ENCODE results near the gene BCL7A. TPM values are rescaled to one million over a fixed set of nuclear protein-coding genes. Genes with fewer than 3 reads are reported as not detected.

BCL7A gene
- total RNA-seq, 1 experiment from 2014 or later, result 18.2 TPM

DNA sequence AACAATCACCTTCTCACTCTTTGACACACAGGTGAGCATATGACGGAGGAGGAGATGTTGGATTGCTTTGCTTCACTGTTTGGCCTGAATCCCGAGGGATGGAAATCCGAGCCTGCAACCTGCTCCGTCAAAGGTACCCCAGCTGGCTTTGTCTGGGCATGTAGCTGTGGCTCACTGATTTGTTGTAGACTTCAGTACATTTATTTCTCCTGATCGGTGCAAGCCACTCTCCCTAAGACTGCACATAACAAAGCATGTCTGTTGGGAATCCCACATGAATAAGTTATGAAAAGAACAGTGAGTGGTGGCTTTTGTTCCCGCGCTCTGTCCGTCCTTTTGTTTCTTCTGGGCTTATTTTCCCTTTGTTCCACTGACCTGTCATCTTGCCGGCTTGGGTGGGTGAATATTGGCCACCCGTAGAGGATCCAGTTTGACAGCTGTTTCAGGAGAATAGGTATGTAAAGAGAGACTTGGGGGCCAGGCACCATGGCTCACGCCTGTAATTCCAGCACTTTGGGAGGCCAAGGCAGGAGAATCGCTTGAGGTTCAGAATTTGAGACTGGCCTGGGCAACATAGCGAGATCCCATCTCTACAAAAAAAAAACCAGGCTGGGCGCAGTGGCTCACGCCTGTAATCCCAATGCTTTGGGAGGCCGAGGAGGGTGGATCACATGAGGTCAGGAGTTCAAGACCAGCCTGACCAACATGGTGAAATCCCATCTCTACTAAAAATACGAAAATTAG lies 20.0 kb upstream of the BCL7A start:
- Histone ChIP-seq H3K9me3 (ENCODE audit: control insufficient read depth, low read depth, low read length) (no peaks in the 10 kb centered on the region), H3K4me2 (ENCODE audit: insufficient read depth, insufficient read length, low read length) (no peak overlapping the region), H3T11ph (ENCODE audit: low read length) (no peak overlapping the region), H3K4ac (ENCODE audit: low read depth, low read length) (no peak overlapping the region), H2BK20ac (ENCODE audit: low read depth, low read length, poor library complexity, severe bottlenecking) (no peak overlapping the region), H3K18ac (ENCODE audit: insufficient read length, low read depth, low read length) (no peak overlapping the region), H3K79me1 (ENCODE audit: insufficient read depth, low read depth, low read length, poor library complexity, severe bottlenecking) (no peaks in the 10 kb centered on the region), H4K8ac (replicated peaks; ENCODE audit: insufficient read length, low read depth, low read length) (no peak overlapping the region), H3K14ac (ENCODE audit: insufficient read depth, low read length) (no peak overlapping the region), H3K9ac (ENCODE audit: extremely low read depth, insufficient read length, low read length) (no peak overlapping the region), H4K91ac (ENCODE audit: insufficient read length, low read depth, low read length) (no peak overlapping the region), H2BK12ac (ENCODE audit: insufficient read length, low read depth, low read length) (no peak overlapping the region), H2AFZ (ENCODE audit: low read length) (no peak overlapping the region), H3K27me3 (ENCODE audit: insufficient read depth, low read length) (no peaks in the 10 kb centered on the region), H2AK5ac (ENCODE audit: insufficient read length, low read length) (no peak overlapping the region), H3K27ac (ENCODE audit: insufficient read length, low read depth, low read length) (no peak overlapping the region), H2BK15ac (ENCODE audit: low read depth, low read length) (no peak overlapping the region), H2BK5ac (ENCODE audit: insufficient read length, low read length) (no peak overlapping the region), H3K56ac (ENCODE audit: insufficient read length, low read depth, low read length) (no peak overlapping the region), H4K20me1 (ENCODE audit: control insufficient read depth, insufficient read depth, insufficient read length) (no peaks in the 10 kb centered on the region), H3K23ac (ENCODE audit: insufficient read length, low read depth, low read length) (no peak overlapping the region), H3K4me1 (ENCODE audit: insufficient read depth, low read length) (no peaks in the 10 kb centered on the region), H2BK120ac (ENCODE audit: low read depth, low read length, poor library complexity, severe bottlenecking) (no peak overlapping the region), H4K5ac (ENCODE audit: insufficient read length, low read depth, low read length) (no peak overlapping the region), H3K79me2 (ENCODE audit: insufficient read depth, low read length) (no peaks in the 10 kb centered on the region), H3K23me2 (ENCODE audit: insufficient read length, low read depth, low read length, poor library complexity, severe bottlenecking) (no peaks in the 10 kb centered on the region)
- H3K4me3 Mint-ChIP-seq, result no peak overlapping the region; a peak in 1 of 5 replicates
- H3K27ac Mint-ChIP-seq, result peak overlapping the region in 2 of 3 experiments; percentile 85 to 94; a peak in 4 of 7 replicates
- peak; percentile 59 for DNase-seq
- peaks cover 1% of the 10 kb centered on the region for H3K27me3 Mint-ChIP-seq (ENCODE audit: low read depth)
- H3K9me3 Mint-ChIP-seq, result peaks cover 2 to 10% of the 10 kb centered on the region in 2 experiments; a peak in 3 of 5 replicates
- peaks cover 16 to 27% of the 10 kb centered on the region in 2 experiments for H3K4me1 Mint-ChIP-seq
- WGBS (ENCODE audit: extremely low coverage, insufficient read length, low lambda C conversion rate), result no CpG with 5 or more reads among the region's 17 CpGs
- TF ChIP-seq, protein P1, sequence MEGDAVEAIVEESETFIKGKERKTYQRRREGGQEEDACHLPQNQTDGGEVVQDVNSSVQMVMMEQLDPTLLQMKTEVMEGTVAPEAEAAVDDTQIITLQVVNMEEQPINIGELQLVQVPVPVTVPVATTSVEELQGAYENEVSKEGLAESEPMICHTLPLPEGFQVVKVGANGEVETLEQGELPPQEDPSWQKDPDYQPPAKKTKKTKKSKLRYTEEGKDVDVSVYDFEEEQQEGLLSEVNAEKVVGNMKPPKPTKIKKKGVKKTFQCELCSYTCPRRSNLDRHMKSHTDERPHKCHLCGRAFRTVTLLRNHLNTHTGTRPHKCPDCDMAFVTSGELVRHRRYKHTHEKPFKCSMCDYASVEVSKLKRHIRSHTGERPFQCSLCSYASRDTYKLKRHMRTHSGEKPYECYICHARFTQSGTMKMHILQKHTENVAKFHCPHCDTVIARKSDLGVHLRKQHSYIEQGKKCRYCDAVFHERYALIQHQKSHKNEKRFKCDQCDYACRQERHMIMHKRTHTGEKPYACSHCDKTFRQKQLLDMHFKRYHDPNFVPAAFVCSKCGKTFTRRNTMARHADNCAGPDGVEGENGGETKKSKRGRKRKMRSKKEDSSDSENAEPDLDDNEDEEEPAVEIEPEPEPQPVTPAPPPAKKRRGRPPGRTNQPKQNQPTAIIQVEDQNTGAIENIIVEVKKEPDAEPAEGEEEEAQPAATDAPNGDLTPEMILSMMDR (conservative IDR thresholded peaks at IDR 0.05), result no peak
- peaks cover 0 to 9% (median 0%) of the 10 kb centered on the region in 3 experiments; a peak in 2 of 7 replicates for H3K36me3 Mint-ChIP-seq (ENCODE audit: insufficient read depth in 1 of 3, low read depth in 3 of 3)

All from H9 (cell line).